Psoas muscle (tissue), 8 donors: ENCODE measurements around the gene RYR2. TPM values are rescaled to one million over a fixed set of nuclear protein-coding genes. Genes with fewer than 3 reads are reported as not detected.

ENCODE experiments used
- ATAC-seq, 4 donors: fragments of 200-7000 bp; cut with Tn5 transposase; one replicate each; pipeline ENCODE4 v1.9.1; 2020; ENCODE audit warnings: moderate library complexity in 3 of 4, mild to moderate bottlenecking in 2 of 4
- DNase-seq, 2 donors: peaks; one replicate each; pipeline ENCODE4 v3.0.0-alpha.2; 2020
- H3K27ac ChIP-seq: fragments of 200-600 bp; one replicate; pipeline ENCODE4 v1.8.0; 2022
- H3K27me3 ChIP-seq, 3 donors: fragments of 200-600 bp in 1 of 3; one replicate each; pipeline versions ENCODE4 v1.6.1 to v1.8.0; 2013 to 2022; ENCODE audit warnings: low read length in 2 of 3, mild to moderate bottlenecking in 2 of 3, moderate library complexity in 1 of 3; ENCODE audit not compliant: insufficient read depth in 3 of 3
- H3K36me3 ChIP-seq, 2 donors: fragments of 200-600 bp in 1 of 2; one replicate each; pipeline versions ENCODE4 v1.6.1 to v1.8.0; 2013 to 2022; ENCODE audit warnings: low read depth in 1 of 2, mild to moderate bottlenecking in 1 of 2, moderate library complexity in 1 of 2; ENCODE audit not compliant: insufficient read depth in 1 of 2
- H3K4me1 ChIP-seq: fragments of 200-600 bp; one replicate; pipeline ENCODE4 v1.8.0; 2022
- H3K4me3 ChIP-seq: fragments of 200-600 bp; one replicate; pipeline ENCODE4 v1.8.0; 2022; ENCODE audit warnings: mild to moderate bottlenecking
- H3K9me3 ChIP-seq: fragments of 200-600 bp; one replicate; pipeline ENCODE4 v1.8.0; 2022
- CTCF ChIP-seq: fragments of 200-600 bp; IDR thresholded peaks from one replicate; pipeline ENCODE4 v1.8.0; 2022; ENCODE audit warnings: antibody characterized with exemption
- WGBS, 3 donors: extraction: QIAGEN DNeasy Blood & Tissue Kit; methylation state at CpG; one replicate each; pipeline versions ENCODE4 v1.1.6 to v1.1.7; 2013; 5-methylcytosine and 5-hydroxymethylcytosine counted together
- intact Hi-C, 2 donors: fragments of 100-400 bp; cut with DNase I; formaldehyde crosslinking; loops; one replicate each; pipeline versions ENCODE4 v1.11.0 to v1.14.2; 2022
- polyA plus RNA-seq, 3 donors: library from polyadenylated mRNA; stranded (reverse); fragments of 200-250 nt; gene quantifications; one replicate each; pipeline ENCODE4 v1.2.3, GENCODE V29; 2013
- total RNA-seq, 4 donors: library from RNA; stranded (reverse); fragmentation: NEBNext Ultra II Directional in 2 of 4; extraction: Animal tissue kit (Norgen Biotek cat#: 25700) in 2 of 4; gene quantifications; one replicate each; pipeline versions ENCODE4 v1.2.1 to v1.2.4, GENCODE V29; 2021 to 2023
- donor health status: healthy with polysubstance abuse.
- donor health status: DM: no; HTN: no; CAD: no; lungs with moderate emphysema.
- donor health status: Bipolar disorder and iron deficiency.
- donor health status: healthy.
- donor health status: DM: yes; HTN: yes; CAD: no.
- donor health status: DM: no; HTN: no; CAD: no.
- donor health status: DM: no; HTN: no; CAD: no.
- donor health status: DM: yes; HTN: yes; CAD: no.

The RYR2 gene
- total and polyA plus RNA-seq, 7 donors: 0.06 to 0.48 (median 0.25) TPM

- intact Hi-C loops: no loop called here
- no peak for DNase-seq
- Histone ChIP-seq H3K27me3 (no peaks in the 10 kb centered on the region), H3K36me3 (no peaks in the 10 kb centered on the region), H3K27ac (no peak overlapping the region), H3K9me3 (no peaks in the 10 kb centered on the region), H3K4me3 (no peak overlapping the region), H3K4me1 (no peaks in the 10 kb centered on the region)
- no peak for ATAC-seq
- TF ChIP-seq CTCF: no peak
- 92 to 98% (median 93%) methylated on average over 5 of the region's 5 CpGs for WGBS, 3 donors
These were observed 528.5 kb downstream of the RYR2 start for GRCh38 chr1:237570530-237570929.

- Histone ChIP-seq H3K9me3 (no peaks in the 10 kb centered on the region), H3K36me3 (no peaks in the 10 kb centered on the region), H3K4me1 (no peaks in the 10 kb centered on the region), H3K27me3 (no peaks in the 10 kb centered on the region), H3K27ac (no peak overlapping the region), H3K4me3 (no peak overlapping the region)
- ATAC-seq (no peak), DNase-seq (no peak)
- 39 to 54% (median 41%) methylated on average over 2 of the region's 2 CpGs for WGBS, 3 donors
- TF ChIP-seq CTCF: no peak
- intact Hi-C loops: no loop called here
These were observed 532.6 kb downstream of the RYR2 start for GRCh38 chr1:237574536-237574935.

GRCh38 chr1:237578540-237578939 lies 536.6 kb downstream of the RYR2 start:
- Histone ChIP-seq H3K27ac (no peak overlapping the region), H3K27me3 (no peaks in the 10 kb centered on the region), H3K36me3 (no peaks in the 10 kb centered on the region), H3K4me1 (no peaks in the 10 kb centered on the region), H3K9me3 (peaks cover 4% of the 10 kb centered on the region), H3K4me3 (no peak overlapping the region)
- ATAC-seq (no peak), DNase-seq (no peak)
- no peak for TF ChIP-seq CTCF
- intact Hi-C loops: no loop called here
- 90 to 97% (median 95%) methylated on average over 3 of the region's 3 CpGs for WGBS, 3 donors

GRCh38 chr1:237580726-237581125 lies 538.7 kb downstream of the RYR2 start:
- DNase-seq (no peak), ATAC-seq (no peak)
- H3K4me1 ChIP-seq: no peaks in the 10 kb centered on the region
- peaks cover 4% of the 10 kb centered on the region for H3K9me3 ChIP-seq
- H3K27me3 ChIP-seq: no peaks in the 10 kb centered on the region
- no peak overlapping the region for H3K4me3 ChIP-seq
- WGBS, 3 donors: 70 to 81% (median 78%) methylated on average over 2 of the region's 2 CpGs
- intact Hi-C loops: no loop called here
- H3K36me3 ChIP-seq: no peaks in the 10 kb centered on the region
- no peak for TF ChIP-seq CTCF
- no peak overlapping the region for H3K27ac ChIP-seq

- DNase-seq (no peak), ATAC-seq (no peak)
- Histone ChIP-seq H3K4me3 (no peak overlapping the region), H3K9me3 (peaks cover 4% of the 10 kb centered on the region), H3K27me3 (no peaks in the 10 kb centered on the region), H3K27ac (no peak overlapping the region), H3K36me3 (no peaks in the 10 kb centered on the region), H3K4me1 (no peaks in the 10 kb centered on the region)
- no peak for TF ChIP-seq CTCF
- intact Hi-C loops: no loop called here
These were observed 541.3 kb downstream of the RYR2 start for GRCh38 chr1:237583270-237583669.
